Right lobe of liver (tissue), 4 donors: Measurements from ENCODE around the gene PCDHGA6.

Experiments used
- CTCF ChIP-seq, 4 donors: fragments of 200-600 bp in 3 of 4; fragments of 450-650 bp in 1 of 4; IDR thresholded peaks; one replicate each; pipeline versions ENCODE4 v1.5.1 to v1.8.0; 2016 to 2022; ENCODE audit warnings: antibody characterized with exemption in 4 of 4, mild to moderate bottlenecking in 2 of 4
- POLR2A ChIP-seq: fragments of 450-650 bp; IDR thresholded peaks from one replicate; pipeline ENCODE4 v1.6.1; 2017; ENCODE audit warnings: antibody characterized with exemption, mild to moderate bottlenecking
- donor health status: DM: no; HTN: no; CAD: no.
- donor health status: DM: no; HTN: no; CAD: no.
- donor health status: DM: no; HTN: yes; CAD: no.

GRCh38 chr5:141419074-141419880, 45.6 kb downstream of the PCDHGA6 start:
- TF ChIP-seq CTCF (IDR thresholded peaks at IDR 0.05) (no peak), POLR2A (no peak)
